ENCODE measurements around the gene XYLT1. TPM values are rescaled to one million over a fixed set of nuclear protein-coding genes. Genes with fewer than 3 reads are reported as not detected.

XYLT1 gene
- total and polyA plus RNA-seq, 2 of the 13 experiments (the other 11 are each of a cell fraction or from before 2014, with no cell fraction given): not detected

DNA sequence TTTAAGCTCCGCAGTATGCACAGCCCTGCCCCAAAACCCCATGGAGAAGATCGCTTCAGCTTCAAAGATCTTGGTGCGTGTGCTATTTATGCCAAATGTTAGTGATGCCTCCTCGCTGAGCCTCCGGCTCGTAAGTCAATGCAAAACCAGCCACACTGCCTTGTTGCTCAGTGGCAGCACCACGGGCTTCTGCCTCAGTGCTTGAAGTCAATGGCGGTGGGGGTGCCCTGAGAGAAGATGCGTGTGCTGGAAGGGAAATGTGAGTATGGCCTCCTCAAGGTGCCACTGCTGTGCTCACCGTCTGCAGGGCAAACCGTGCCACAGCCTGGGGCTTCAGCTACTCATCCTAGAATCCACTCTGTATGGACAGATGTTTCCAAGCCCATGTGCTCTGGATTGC lies 121.9 kb downstream of the XYLT1 start (continued):
- no peak for TF ChIP-seq HOXA9 (CRISPR knock-in tag; IDR thresholded peaks at IDR 0.05; ENCODE audit: borderline replicate concordance)

DNA sequence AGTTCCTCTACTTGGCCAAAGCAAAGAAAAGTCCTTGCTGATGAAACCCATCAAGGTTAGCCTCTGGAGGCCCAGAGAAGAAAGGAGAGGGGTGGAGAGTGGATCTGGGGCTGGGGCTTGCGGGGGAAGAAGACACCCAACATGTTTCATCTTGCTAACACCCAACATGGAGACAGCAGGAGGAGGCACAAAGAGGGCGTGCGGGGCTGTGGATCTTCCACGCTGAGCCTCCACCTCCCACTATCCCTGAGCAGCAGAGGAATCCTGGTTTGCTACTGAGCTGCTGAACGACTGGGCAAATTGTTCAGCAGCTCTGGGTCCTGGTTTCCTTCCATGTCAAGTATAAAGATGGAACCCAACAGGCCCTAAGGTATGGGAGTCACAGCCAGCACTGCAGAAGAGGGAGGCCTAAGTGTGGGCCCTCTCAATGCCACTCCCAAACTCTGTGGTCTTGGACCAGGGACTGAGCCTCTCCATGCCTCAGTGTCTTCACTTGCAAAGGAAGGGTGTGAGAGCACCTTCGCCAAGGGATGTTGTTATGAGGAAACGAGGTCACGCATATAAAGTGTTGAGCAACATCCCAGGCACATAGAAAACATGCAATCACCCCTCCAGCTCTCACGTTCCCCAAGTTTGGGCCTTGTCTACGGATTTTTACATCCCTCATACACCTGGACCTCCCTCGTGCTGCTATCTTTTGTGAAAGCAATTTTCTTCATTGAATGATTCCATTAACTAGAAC lies 122.5 kb downstream of the XYLT1 start:
- no peaks in the 10 kb centered on the region for H3K79me2 ChIP-seq (ENCODE audit: insufficient read depth, low read length)
- CTCF ChIA-PET (ENCODE audit: low intra/inter-chr PET ratio, low total read pairs): no interaction called here
- no peak overlapping the region for H3K4me2 ChIP-seq (ENCODE audit: low read depth, low read length)
- H3K27ac ChIP-seq (ENCODE audit: extremely low read length, insufficient read depth, low read length): no peak overlapping the region
- in situ Hi-C loops (cut with HindIII; ENCODE audit: extremely low pct_ligation_motif_present, low pct_unique_long_range_greater_than_20kb): no loop called here
- H3K4me3 ChIP-seq (replicated peaks in 1 of 3; ENCODE audit: insufficient read depth in 1 of 3, low read depth in 2 of 3, low read length in 3 of 3): no peak overlapping the region
- H3K36me3 ChIP-seq (replicated peaks in 1 of 2; ENCODE audit: control insufficient read depth in 1 of 2, insufficient read depth in 2 of 2, low read length in 2 of 2): no peaks in the 10 kb centered on the region
- H3K9me3 ChIP-seq (ENCODE audit: low read length): no peaks in the 10 kb centered on the region
- no peaks in the 10 kb centered on the region for H4K20me1 ChIP-seq (ENCODE audit: insufficient read depth, low read length)
- peaks cover 2 to 15% of the 10 kb centered on the region in 2 experiments; a peak in 3 of 5 replicates for H3K27me3 ChIP-seq (ENCODE audit: control insufficient read depth in 1 of 2, insufficient read depth in 2 of 2, low read length in 2 of 2)
- no peak overlapping the region for H2AFZ ChIP-seq (ENCODE audit: low read length)
- intact Hi-C loops (cut with micrococcal nuclease; ENCODE audit: unreplicated experiment): no loop called here
- DNase-seq (ENCODE audit: low spot score) (no peak), ATAC-seq (no peak), FAIRE-seq (no peak)
- H3K9ac ChIP-seq (ENCODE audit: insufficient read depth, low read depth, low read length): no peak overlapping the region
- 0 out of 2 replicates have a peak, but pooled peaks have one; percentile 28 for TF ChIP-seq CEBPB (IDR thresholded peaks at IDR 0.05; ENCODE audit: borderline replicate concordance, low read depth, low read length)
- no peak for TF ChIP-seq MBNL3 (CRISPR knock-in tag; conservative IDR thresholded peaks at IDR 0.05)
- no peaks in the 10 kb centered on the region for H3K4me1 ChIP-seq (ENCODE audit: insufficient read depth, low read length)
- POLR2A ChIA-PET: no interaction called here
- WGBS (ENCODE audit: low lambda C conversion rate): 12% methylated on average over 11 of the region's 11 CpGs
- no TSS peak for BruUV-seq (replicated peaks)

DNA sequence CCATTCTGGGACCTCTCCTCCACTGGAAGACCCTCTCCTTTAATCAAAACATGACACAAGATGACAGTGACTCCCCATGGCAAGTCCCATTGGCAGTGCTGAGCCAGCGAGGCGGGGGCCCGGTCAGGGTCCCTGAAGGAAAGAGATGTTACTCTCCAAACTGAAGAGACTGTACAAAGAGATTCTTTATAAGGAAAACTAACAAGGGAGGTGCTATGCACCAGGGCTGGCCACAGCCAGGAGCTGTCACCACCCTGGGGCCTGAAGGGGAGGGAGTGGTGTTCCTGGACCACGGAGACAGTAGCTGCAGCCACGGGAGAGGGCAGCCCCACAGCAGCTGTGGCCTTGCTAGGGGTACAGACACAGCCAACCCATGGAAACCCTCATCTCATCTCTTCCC lies 123.1 kb downstream of the XYLT1 start:
- no TSS peak for BruUV-seq (replicated peaks)
- no peak for TF ChIP-seq JDP2 (CRISPR knock-in tag; IDR thresholded peaks at IDR 0.05; ENCODE audit: borderline replicate concordance)
- TF ChIP-seq REPIN1 (CRISPR knock-in tag; IDR thresholded peaks at IDR 0.05; ENCODE audit: borderline replicate concordance, low read depth): no peak
- no peak for TF ChIP-seq ZNF460 (CRISPR knock-in tag; IDR thresholded peaks at IDR 0.05; ENCODE audit: borderline replicate concordance)
- no peak for TF ChIP-seq DMAP1 (CRISPR knock-in tag; IDR thresholded peaks at IDR 0.05)
- no peak for TF ChIP-seq ZSCAN25 (CRISPR knock-in tag; IDR thresholded peaks at IDR 0.05)
- TF ChIP-seq TP53 (CRISPR knock-in tag; conservative IDR thresholded peaks at IDR 0.05): no peak
- TF ChIP-seq, protein P1, sequence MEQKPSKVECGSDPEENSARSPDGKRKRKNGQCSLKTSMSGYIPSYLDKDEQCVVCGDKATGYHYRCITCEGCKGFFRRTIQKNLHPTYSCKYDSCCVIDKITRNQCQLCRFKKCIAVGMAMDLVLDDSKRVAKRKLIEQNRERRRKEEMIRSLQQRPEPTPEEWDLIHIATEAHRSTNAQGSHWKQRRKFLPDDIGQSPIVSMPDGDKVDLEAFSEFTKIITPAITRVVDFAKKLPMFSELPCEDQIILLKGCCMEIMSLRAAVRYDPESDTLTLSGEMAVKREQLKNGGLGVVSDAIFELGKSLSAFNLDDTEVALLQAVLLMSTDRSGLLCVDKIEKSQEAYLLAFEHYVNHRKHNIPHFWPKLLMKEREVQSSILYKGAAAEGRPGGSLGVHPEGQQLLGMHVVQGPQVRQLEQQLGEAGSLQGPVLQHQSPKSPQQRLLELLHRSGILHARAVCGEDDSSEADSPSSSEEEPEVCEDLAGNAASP (CRISPR knock-in tag; IDR thresholded peaks at IDR 0.05; ENCODE audit: borderline replicate concordance): no peak
- no peak overlapping the region for H2AFZ ChIP-seq (ENCODE audit: low read length)
- CTCF ChIA-PET (ENCODE audit: low intra/inter-chr PET ratio, low total read pairs): no interaction called here
- H3K79me2 ChIP-seq (ENCODE audit: insufficient read depth, low read length): no peaks in the 10 kb centered on the region
- no peak overlapping the region for H3K4me3 ChIP-seq (replicated peaks in 1 of 3; ENCODE audit: insufficient read depth in 1 of 3, low read depth in 2 of 3, low read length in 3 of 3)
- no peak for ATAC-seq
- H3K4me2 ChIP-seq (ENCODE audit: low read depth, low read length): no peak overlapping the region
- in situ Hi-C loops (cut with HindIII; ENCODE audit: extremely low pct_ligation_motif_present, low pct_unique_long_range_greater_than_20kb): no loop called here
- peaks cover 2 to 19% of the 10 kb centered on the region in 2 experiments; a peak in 3 of 5 replicates for H3K27me3 ChIP-seq (ENCODE audit: control insufficient read depth in 1 of 2, insufficient read depth in 2 of 2, low read length in 2 of 2)
- no peak for DNase-seq (ENCODE audit: low spot score)
- H3K4me1 ChIP-seq (ENCODE audit: insufficient read depth, low read length): no peaks in the 10 kb centered on the region
- WGBS (ENCODE audit: low lambda C conversion rate): 5% methylated on average over 5 of the region's 5 CpGs
- POLR2A ChIA-PET: no interaction called here
- H3K27ac ChIP-seq (ENCODE audit: extremely low read length, insufficient read depth, low read length): no peak overlapping the region
- no peak overlapping the region for H3K9ac ChIP-seq (ENCODE audit: insufficient read depth, low read depth, low read length)
- no peaks in the 10 kb centered on the region for H3K9me3 ChIP-seq (ENCODE audit: low read length)
- no peak for FAIRE-seq
- intact Hi-C loops (cut with micrococcal nuclease; ENCODE audit: unreplicated experiment): no loop called here
- H3K36me3 ChIP-seq (replicated peaks in 1 of 2; ENCODE audit: control insufficient read depth in 1 of 2, insufficient read depth in 2 of 2, low read length in 2 of 2): no peaks in the 10 kb centered on the region
- no peaks in the 10 kb centered on the region for H4K20me1 ChIP-seq (ENCODE audit: insufficient read depth, low read length)

Measured in HepG2 (cell line).